Measurements from ENCODE around the gene CDK2AP2. TPM values are rescaled to one million over a fixed set of nuclear protein-coding genes. Genes with fewer than 3 reads are reported as not detected.
A peak's percentile ranks its signal among the peaks of the same experiment; 100 is the strongest.

CDK2AP2 gene
- total and polyA plus RNA-seq, 7 donors: 13.3 to 126 (median 32.9) TPM

DNA sequence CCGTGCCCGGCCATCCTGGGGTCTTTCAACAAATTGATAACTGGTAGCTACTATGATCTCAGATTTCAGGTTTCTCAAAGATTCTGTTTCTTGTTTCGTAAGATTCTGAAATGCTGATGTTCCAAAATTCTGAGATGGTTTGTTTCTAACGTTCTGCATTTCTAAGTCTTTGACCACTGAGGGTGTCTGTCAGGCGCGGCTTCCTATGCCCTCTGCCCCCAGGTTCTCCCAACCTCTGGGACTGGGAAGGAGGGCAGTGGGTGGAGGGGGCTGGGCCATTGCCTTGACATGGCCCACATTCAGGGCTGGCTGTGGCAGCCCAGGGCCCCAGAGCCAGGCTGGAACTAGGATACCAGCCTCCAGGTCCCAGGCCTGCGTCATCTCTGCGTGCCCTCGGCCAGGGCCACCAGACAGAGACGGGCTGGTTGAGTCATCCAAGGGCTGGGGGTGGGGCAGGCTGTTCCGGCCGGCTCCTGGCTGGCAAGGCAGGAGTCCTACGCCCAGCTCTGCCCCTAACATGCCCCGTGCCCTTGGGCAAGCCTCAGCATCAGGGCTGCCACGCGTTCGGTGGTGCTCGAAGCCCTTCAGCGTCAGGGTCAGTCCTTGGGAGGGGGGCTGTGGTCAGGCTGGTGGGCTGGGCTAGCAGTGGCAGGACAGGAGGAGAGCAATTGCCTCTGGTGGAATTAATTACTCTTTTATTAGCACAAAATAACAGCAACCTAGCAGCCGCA is 44.1 kb downstream of the CDK2AP2 start:
- TF ChIP-seq EP300 (IDR thresholded peaks at IDR 0.05) (no peak), POLR2AphosphoS5 (IDR thresholded peaks at IDR 0.05) (peak in 3 of 4 donors; percentile 23 to 39 (median 25))
- Histone ChIP-seq H3K4me3 (peak overlapping the region; percentile 46 to 68 (median 52)), H3K36me3 (no peaks in the 10 kb centered on the region), H3K27ac (peak overlapping the region; percentile 88 to 95 (median 92)), H3K27me3 (no peaks in the 10 kb centered on the region), H3K4me1 (peaks cover 0 to 43% (median 37%) of the 10 kb centered on the region in 4 donors), H3K9me3 (no peaks in the 10 kb centered on the region)
- DNase-seq: peak; percentile 90
- intact Hi-C loops (cut with DNase I): loop anchor here (1.0 kb wide), 1 partner anchor 21 kb away; the partner anchor contains the start of gene CORO1B
- 76 to 86% methylated on average over 20 of the region's 20 CpGs for WGBS, 2 donors

DNA sequence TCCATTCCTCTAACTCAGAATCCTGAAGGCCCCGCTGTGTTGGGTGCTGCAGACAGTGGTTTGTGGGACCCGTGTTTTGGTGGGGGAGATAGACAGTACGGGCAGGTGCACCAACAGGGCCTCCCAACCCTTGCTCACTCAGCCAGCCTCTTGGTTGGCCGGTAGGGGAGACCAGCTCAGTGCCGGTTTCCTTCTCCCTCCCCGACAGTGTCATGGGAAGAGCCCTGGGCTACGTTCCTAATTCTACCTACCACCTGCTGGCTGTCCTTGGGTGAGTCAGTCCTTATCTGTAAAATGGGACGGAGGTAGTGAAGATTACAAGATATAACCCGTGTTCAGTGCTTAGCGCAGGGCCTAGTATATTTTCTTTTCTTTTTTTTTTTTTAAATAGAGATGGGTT is 44.8 kb downstream of the CDK2AP2 start:
- no peaks in the 10 kb centered on the region for H3K27me3 ChIP-seq
- TF ChIP-seq POLR2A (IDR thresholded peaks at IDR 0.05): no peak
- TF ChIP-seq EP300 (IDR thresholded peaks at IDR 0.05): no peak
- TF ChIP-seq POLR2AphosphoS5 (IDR thresholded peaks at IDR 0.05): no peak
- TF ChIP-seq, protein P1, sequence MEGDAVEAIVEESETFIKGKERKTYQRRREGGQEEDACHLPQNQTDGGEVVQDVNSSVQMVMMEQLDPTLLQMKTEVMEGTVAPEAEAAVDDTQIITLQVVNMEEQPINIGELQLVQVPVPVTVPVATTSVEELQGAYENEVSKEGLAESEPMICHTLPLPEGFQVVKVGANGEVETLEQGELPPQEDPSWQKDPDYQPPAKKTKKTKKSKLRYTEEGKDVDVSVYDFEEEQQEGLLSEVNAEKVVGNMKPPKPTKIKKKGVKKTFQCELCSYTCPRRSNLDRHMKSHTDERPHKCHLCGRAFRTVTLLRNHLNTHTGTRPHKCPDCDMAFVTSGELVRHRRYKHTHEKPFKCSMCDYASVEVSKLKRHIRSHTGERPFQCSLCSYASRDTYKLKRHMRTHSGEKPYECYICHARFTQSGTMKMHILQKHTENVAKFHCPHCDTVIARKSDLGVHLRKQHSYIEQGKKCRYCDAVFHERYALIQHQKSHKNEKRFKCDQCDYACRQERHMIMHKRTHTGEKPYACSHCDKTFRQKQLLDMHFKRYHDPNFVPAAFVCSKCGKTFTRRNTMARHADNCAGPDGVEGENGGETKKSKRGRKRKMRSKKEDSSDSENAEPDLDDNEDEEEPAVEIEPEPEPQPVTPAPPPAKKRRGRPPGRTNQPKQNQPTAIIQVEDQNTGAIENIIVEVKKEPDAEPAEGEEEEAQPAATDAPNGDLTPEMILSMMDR (IDR thresholded peaks at IDR 0.05): no peak
- no peaks in the 10 kb centered on the region for H3K36me3 ChIP-seq
- no peaks in the 10 kb centered on the region for H3K9me3 ChIP-seq
- no peak overlapping the region for H3K4me3 ChIP-seq
- 89 to 93% methylated on average over 10 of the region's 10 CpGs for WGBS, 2 donors
- no peak for DNase-seq
- intact Hi-C loops (cut with DNase I): no loop called here
- H3K4me1 ChIP-seq: peaks cover 0 to 39% (median 32%) of the 10 kb centered on the region in 4 donors
- peak overlapping the region; percentile 88 to 95 (median 92) for H3K27ac ChIP-seq

DNA sequence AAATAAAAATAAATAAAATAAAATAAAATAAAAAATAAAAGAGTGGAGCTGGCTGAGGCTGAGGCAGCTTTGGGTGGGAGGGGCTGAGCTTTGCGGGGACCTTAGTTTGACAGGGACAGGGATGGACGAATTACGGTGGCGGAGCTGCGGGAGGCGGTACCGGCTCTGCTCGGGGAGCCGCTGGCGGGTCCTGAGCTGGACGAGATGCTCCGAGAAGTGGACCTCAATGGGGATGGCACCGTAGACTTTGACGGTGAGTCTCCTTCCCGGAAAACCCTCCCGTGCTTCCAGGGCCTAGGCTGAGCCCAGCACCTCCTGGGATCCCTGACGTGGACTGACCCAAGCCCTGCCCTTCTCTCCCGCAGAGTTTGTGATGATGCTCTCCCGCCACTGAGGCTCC is 49.7 kb downstream of the CDK2AP2 start:
- H3K27ac ChIP-seq: no peak overlapping the region
- H3K4me1 ChIP-seq: peaks cover 0 to under 1% (median 0%) of the 10 kb centered on the region in 4 donors
- 93% methylated on average over 19 of the region's 19 CpGs for WGBS, 2 donors
- H3K36me3 ChIP-seq: no peaks in the 10 kb centered on the region
- H3K9me3 ChIP-seq: no peaks in the 10 kb centered on the region
- TF ChIP-seq POLR2AphosphoS5 (IDR thresholded peaks at IDR 0.05) (no peak), POLR2A (IDR thresholded peaks at IDR 0.05) (no peak), EP300 (IDR thresholded peaks at IDR 0.05) (no peak)
- TF ChIP-seq, protein P1 (IDR thresholded peaks at IDR 0.05): no peak
- no peaks in the 10 kb centered on the region for H3K27me3 ChIP-seq
- intact Hi-C loops (cut with DNase I): no loop called here
- H3K4me3 ChIP-seq: no peak overlapping the region
- peak; percentile 58 for DNase-seq

DNA sequence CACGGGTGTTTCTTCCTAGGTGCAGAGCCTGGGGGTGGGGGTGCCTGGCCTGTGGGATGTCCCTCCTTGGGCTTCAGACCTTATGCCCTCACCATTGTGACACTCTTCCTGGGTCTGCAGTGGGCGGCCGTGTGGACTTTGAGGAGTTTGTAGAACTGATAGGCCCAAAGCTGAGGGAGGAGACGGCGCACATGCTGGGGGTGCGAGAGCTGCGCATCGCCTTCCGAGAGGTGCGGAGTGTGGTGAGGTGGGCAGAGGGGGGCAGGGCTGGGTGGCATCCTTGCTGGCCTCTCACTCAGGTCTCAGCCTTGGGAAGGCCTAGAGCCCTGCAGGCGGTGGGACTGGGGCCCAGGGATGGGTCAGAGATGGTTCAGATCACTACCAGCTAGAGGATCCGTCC is 50.5 kb downstream of the CDK2AP2 start:
- H3K4me3 ChIP-seq: no peak overlapping the region
- no peaks in the 10 kb centered on the region for H3K9me3 ChIP-seq
- intact Hi-C loops (cut with DNase I): no loop called here
- no peaks in the 10 kb centered on the region for H3K36me3 ChIP-seq
- H3K27me3 ChIP-seq: no peaks in the 10 kb centered on the region
- peak; percentile 59 for DNase-seq
- TF ChIP-seq EP300 (IDR thresholded peaks at IDR 0.05): no peak
- TF ChIP-seq, protein P1 (IDR thresholded peaks at IDR 0.05): no peak
- TF ChIP-seq POLR2A (IDR thresholded peaks at IDR 0.05): no peak
- no peak for TF ChIP-seq POLR2AphosphoS5 (IDR thresholded peaks at IDR 0.05)
- 94 to 95% methylated on average over 12 of the region's 12 CpGs for WGBS, 2 donors
- no peaks in the 10 kb centered on the region for H3K4me1 ChIP-seq
- H3K27ac ChIP-seq: no peak overlapping the region

Small RNA genes within 50 kb of the gene (small RNA-seq; reads per million reads assigned to genes)
- gene MIR6752: 0 reads per million in 3 donors

Other genes starting within 250 kb of the CDK2AP2 start
- 10 to 100 TPM; 32.1 to 48.2 (median 38.9) TPM for gene GRK2, start 241.7 kb downstream of the CDK2AP2 start, total RNA-seq
- gene GRK2, start 241.7 kb downstream of the CDK2AP2 start, polyA plus RNA-seq: 100 to 1,000 TPM in 1 of 3 donors, 10 to 100 TPM in 2; 88.3 to 152 (median 92.0) TPM
- gene ANKRD13D, start 218.9 kb downstream of the CDK2AP2 start, total RNA-seq: 10 to 100 TPM; 23.9 to 45.7 (median 24.2) TPM
- gene ANKRD13D, start 218.9 kb downstream of the CDK2AP2 start, polyA plus RNA-seq: 10 to 100 TPM in 2 of 3 donors, 1 to 10 TPM in 1; 9.0 to 42.2 (median 16.8) TPM
- gene SSH3, start 204.6 kb downstream of the CDK2AP2 start, total RNA-seq: 10 to 100 TPM; 20.0 to 37.7 (median 26.6) TPM
- gene SSH3, start 204.6 kb downstream of the CDK2AP2 start, polyA plus RNA-seq: 10 to 100 TPM; 15.6 to 39.0 (median 21.3) TPM
- gene POLD4, start 154.6 kb downstream of the CDK2AP2 start, total RNA-seq: 10 to 100 TPM; 48.5 to 78.9 (median 67.0) TPM
- gene POLD4, start 154.6 kb downstream of the CDK2AP2 start, polyA plus RNA-seq: 100 to 1,000 TPM; 381 to 748 (median 498) TPM
- gene CLCF1, start 134.6 kb downstream of the CDK2AP2 start, total RNA-seq: 10 to 100 TPM in 1 of 4 donors, 1 to 10 TPM in 3; 2.9 to 49.8 (median 6.6) TPM
- gene CLCF1, start 134.6 kb downstream of the CDK2AP2 start, polyA plus RNA-seq: 1 to 10 TPM in 2 of 3 donors, under 1 TPM in 1; 0.92 to 6.5 (median 2.4) TPM
- gene RAD9A, start 116.2 kb downstream of the CDK2AP2 start, total RNA-seq: 10 to 100 TPM; 11.4 to 18.1 (median 16.5) TPM
- gene RAD9A, start 116.2 kb downstream of the CDK2AP2 start, polyA plus RNA-seq: 10 to 100 TPM in 1 of 3 donors, 1 to 10 TPM in 2; 6.5 to 33.9 (median 6.6) TPM
- 10 to 100 TPM; 59.5 to 87.0 (median 80.0) TPM for gene PPP1CA, start 106.3 kb downstream of the CDK2AP2 start, total RNA-seq
- gene PPP1CA, start 106.3 kb downstream of the CDK2AP2 start, polyA plus RNA-seq: 100 to 1,000 TPM; 228 to 357 (median 235) TPM
- 1 to 10 TPM in 2 of 4 donors, under 1 TPM in 1, not detected in 1; 0.71 to 2.5 (median 1.2) TPM for gene TBC1D10C, start 104.1 kb downstream of the CDK2AP2 start, total RNA-seq
- gene TBC1D10C, start 104.1 kb downstream of the CDK2AP2 start, polyA plus RNA-seq: 10 to 100 TPM in 1 of 3 donors, 1 to 10 TPM in 2; 1.6 to 48.2 (median 1.8) TPM
- under 1 TPM; 0.16 to 0.68 (median 0.46) TPM for gene CARNS1, start 92.5 kb downstream of the CDK2AP2 start, total RNA-seq
- under 1 TPM in 1 of 3 donors, not detected in 2; 0.83 TPM for gene CARNS1, start 92.5 kb downstream of the CDK2AP2 start, polyA plus RNA-seq
- gene RPS6KB2, start 79.7 kb downstream of the CDK2AP2 start, total RNA-seq: 10 to 100 TPM; 27.1 to 70.2 (median 35.2) TPM
- 10 to 100 TPM; 55.9 to 67.9 (median 62.0) TPM for gene RPS6KB2, start 79.7 kb downstream of the CDK2AP2 start, polyA plus RNA-seq
- 1 to 10 TPM in 3 of 4 donors, under 1 TPM in 1; 0.71 to 3.7 (median 2.1) TPM for gene PTPRCAP, start 70.5 kb downstream of the CDK2AP2 start, total RNA-seq
- 100 to 1,000 TPM in 1 of 3 donors, 1 to 10 TPM in 2; 2.4 to 129 (median 2.8) TPM for gene PTPRCAP, start 70.5 kb downstream of the CDK2AP2 start, polyA plus RNA-seq
- 10 to 100 TPM; 42.9 to 52.9 (median 46.1) TPM for gene CORO1B, start 64.7 kb downstream of the CDK2AP2 start, total RNA-seq
- gene CORO1B, start 64.7 kb downstream of the CDK2AP2 start, polyA plus RNA-seq: 100 to 1,000 TPM; 150 to 190 (median 166) TPM
- not detected for gene GPR152, start 55.4 kb downstream of the CDK2AP2 start, total RNA-seq
- gene GPR152, start 55.4 kb downstream of the CDK2AP2 start, polyA plus RNA-seq: not detected
- 1 to 10 TPM in 1 of 4 donors, under 1 TPM in 3; 0.41 to 1.5 (median 0.63) TPM for gene CABP4, start 52.8 kb downstream of the CDK2AP2 start, total RNA-seq
- under 1 TPM in 2 of 3 donors, not detected in 1; 0.60 to 0.61 TPM for gene CABP4, start 52.8 kb downstream of the CDK2AP2 start, polyA plus RNA-seq
- 100 to 1,000 TPM in 3 of 4 donors, 10 to 100 TPM in 1; 54.6 to 137 (median 121) TPM for gene TMEM134, start 38.9 kb downstream of the CDK2AP2 start, total RNA-seq
- gene TMEM134, start 38.9 kb downstream of the CDK2AP2 start, polyA plus RNA-seq: 10 to 100 TPM; 66.7 to 96.1 (median 69.1) TPM
- 100 to 1,000 TPM; 103 to 120 (median 109) TPM for gene AIP, start 25.1 kb downstream of the CDK2AP2 start, total RNA-seq
- gene AIP, start 25.1 kb downstream of the CDK2AP2 start, polyA plus RNA-seq: 10 to 100 TPM; 71.2 to 82.3 (median 76.6) TPM
- gene PITPNM1, start 2.8 kb downstream of the CDK2AP2 start, total RNA-seq: 10 to 100 TPM in 1 of 4 donors, 1 to 10 TPM in 3; 3.2 to 16.0 (median 5.6) TPM
- gene PITPNM1, start 2.8 kb downstream of the CDK2AP2 start, polyA plus RNA-seq: 10 to 100 TPM; 16.2 to 69.1 (median 36.1) TPM
- not detected for gene CABP2, start 15.3 kb upstream of the CDK2AP2 start, total RNA-seq
- not detected for gene CABP2, start 15.3 kb upstream of the CDK2AP2 start, polyA plus RNA-seq
- gene GSTP1, start 75.7 kb upstream of the CDK2AP2 start, total RNA-seq: 100 to 1,000 TPM; 349 to 702 (median 499) TPM
- gene GSTP1, start 75.7 kb upstream of the CDK2AP2 start, polyA plus RNA-seq: 100 to 1,000 TPM; 451 to 717 (median 599) TPM
- gene NDUFV1, start 98.8 kb upstream of the CDK2AP2 start, total RNA-seq: 100 to 1,000 TPM; 152 to 286 (median 203) TPM
- gene NDUFV1, start 98.8 kb upstream of the CDK2AP2 start, polyA plus RNA-seq: 100 to 1,000 TPM; 169 to 268 (median 254) TPM
- 10 to 100 TPM in 1 of 4 donors, 1 to 10 TPM in 3; 3.6 to 10.9 (median 7.0) TPM for gene NUDT8, start 121.8 kb upstream of the CDK2AP2 start, total RNA-seq
- 10 to 100 TPM; 29.6 to 63.1 (median 51.1) TPM for gene NUDT8, start 121.8 kb upstream of the CDK2AP2 start, polyA plus RNA-seq
- gene TBX10, start 131.6 kb upstream of the CDK2AP2 start, total RNA-seq: not detected
- gene TBX10, start 131.6 kb upstream of the CDK2AP2 start, polyA plus RNA-seq: 100 to 1,000 TPM in 1 of 3 donors, 10 to 100 TPM in 2; 15.8 to 109 (median 60.6) TPM
- gene ACY3, start 142.6 kb upstream of the CDK2AP2 start, total RNA-seq: not detected
- gene ACY3, start 142.6 kb upstream of the CDK2AP2 start, polyA plus RNA-seq: 10 to 100 TPM; 12.4 to 16.6 (median 16.2) TPM
- gene ALDH3B2, start 166.5 kb upstream of the CDK2AP2 start, total RNA-seq: not detected
- gene ALDH3B2, start 166.5 kb upstream of the CDK2AP2 start, polyA plus RNA-seq: under 1 TPM in 1 of 3 donors, not detected in 2; 0.38 TPM